HG03558 (cell line): ENCODE results near the gene ZBTB21.
"Not testable (repeated sequence)": the region's sequence is repeated elsewhere in the genome, so short reads cannot be mapped to it uniquely, and the experiment has no call there.

Source experiments
- ATAC-seq: cut with Tn5 transposase; IDR thresholded peaks from one replicate; pipeline ENCODE4 v1.9.1; 2021; ENCODE audit warnings: moderate number of reproducible peaks; ENCODE audit not compliant: unreplicated experiment; ENCODE audit errors: extremely low read depth

The ZBTB21 gene

GRCh38 chr21:41956926-41957729 lies 53.0 kb downstream of the ZBTB21 start:
- no peak for ATAC-seq

DNA sequence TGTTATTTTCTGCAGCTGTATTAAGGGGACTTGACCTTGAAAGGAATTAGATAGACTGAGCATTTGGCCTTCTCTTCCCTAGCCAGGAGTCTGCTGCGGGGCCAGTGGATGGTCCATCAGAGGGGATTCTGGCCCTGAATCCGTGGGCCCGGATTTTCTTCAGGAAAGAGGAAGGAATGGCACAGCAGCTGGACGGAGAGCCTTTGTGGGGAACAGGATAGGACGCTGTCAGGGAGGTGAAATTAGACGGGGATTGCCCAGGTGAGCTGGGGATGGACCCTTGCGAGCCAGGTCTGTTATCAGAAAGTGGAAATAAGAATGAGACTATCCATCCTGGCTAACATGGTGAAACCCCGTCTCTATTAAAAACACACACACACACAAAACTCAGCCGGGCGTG lies 54.6 kb downstream of the ZBTB21 start:
- no peak for ATAC-seq

DNA sequence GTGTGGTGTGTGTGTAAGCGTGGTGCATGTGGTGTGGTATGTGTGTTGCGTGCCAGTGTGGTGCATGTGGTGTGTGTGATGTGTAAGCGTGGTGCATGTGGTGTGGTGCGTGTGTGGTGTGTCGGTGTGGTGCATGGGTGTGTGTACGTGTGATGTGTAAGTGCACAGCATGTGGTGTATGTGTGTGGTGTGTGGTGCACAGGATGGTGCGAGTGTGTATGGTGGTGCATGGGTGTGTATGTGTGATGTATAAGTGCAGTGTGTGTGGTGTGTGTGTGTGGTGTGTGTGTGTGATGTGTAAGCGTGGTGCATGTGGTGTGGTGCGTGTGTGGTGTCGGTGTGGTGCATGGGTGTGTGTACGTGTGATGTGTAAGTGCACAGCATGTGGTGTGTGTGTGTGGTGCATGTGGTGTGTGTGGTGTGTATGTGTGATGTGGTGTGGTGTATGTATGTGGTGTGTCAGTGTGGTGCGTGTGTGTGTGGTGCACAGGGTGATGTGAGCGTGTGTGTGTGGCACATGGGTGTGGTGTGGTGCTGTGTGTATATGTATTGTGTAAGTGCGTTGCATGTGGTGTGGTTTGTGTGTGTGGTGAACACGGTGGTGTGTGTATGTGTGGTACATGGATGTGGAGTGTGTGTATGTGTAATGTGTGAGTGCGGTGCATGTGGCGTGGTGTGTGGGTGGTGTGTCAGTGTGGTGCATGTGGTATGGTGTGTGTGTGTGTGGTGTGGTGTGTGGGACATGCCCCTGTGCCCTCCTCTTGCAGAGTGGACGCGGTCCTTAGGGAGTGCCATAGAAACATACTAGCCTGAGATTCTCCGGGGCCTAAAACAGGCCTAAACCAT lies 55.3 kb downstream of the ZBTB21 start:
- ATAC-seq = no peak

DNA sequence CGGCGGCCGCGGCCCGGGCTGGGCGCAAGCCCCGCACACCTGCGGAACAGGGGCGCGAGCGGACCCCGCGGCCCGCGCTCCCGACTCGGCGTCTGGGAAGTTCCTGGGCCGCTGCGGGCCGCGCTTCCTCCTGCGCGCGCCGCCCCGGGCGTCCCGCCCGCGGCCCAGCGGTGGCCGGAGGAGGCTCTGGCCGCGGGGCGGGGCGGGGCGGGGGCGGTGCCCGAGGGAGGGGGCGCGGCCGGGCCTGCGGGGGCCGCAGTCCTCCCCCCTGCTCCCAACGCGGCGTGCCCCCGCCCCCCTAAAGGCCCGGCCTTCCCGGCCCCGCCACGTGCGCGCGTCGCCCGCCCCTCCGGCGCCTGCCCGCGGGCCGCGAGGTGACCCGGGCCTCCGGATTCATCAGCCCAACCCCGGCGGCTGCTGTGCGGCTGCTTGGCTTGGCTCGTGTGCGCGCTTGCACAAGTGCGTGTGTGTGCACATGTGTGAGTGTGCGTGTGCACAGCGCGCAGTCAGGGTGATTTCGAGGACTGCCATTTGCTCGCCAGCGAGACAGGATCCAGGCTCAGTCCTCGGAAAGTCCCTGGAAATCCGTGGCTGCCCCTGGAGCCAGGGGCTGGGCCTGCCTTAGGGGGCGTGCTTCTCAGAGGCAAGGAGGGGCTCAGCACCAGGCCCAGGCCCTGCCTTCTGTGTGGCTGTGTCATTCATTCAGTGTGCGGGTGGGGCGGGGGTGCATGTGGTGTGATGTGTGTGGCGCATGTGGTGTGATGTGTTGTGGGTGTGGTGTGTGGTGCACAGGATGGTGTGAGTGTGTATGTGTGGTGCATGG lies 56.1 kb downstream of the ZBTB21 start, which contains the start of gene C2CD2:
TSS of gene C2CD2 (minus strand) at position 188 of the 823 bp plus-strand sequence. CDS start 370 bp downstream, outside the sequence.
- no peak for ATAC-seq

DNA sequence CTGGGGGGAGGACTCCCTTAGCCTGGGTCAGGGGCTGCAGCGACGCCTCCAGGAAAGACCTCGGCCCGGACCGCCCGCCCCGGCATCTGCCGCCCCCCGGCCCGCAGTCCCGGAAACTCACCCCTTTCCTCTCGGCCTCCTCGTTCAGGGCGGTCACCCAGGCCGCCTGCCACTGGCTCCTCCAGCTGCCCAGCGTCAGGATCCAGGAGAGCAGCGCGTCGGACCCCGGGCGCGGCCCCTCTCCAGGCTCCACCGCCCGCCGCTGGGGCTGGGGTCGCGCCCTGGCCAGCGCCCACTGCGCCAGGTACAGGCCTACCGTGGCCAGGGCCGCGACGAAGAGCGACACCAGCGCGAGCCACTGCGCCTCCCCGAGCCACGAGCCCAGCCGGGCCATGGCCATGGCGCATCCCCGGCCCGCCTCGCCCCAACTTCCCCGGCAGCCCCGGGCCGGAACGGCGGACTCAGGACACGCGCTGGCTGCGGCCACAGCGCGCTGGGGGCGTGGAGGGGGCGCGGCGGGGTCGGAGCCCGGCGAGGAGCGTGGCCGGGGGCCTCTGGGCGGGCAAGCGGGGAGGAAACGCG lies 56.8 kb downstream of the ZBTB21 start:
- no peak for ATAC-seq

DNA sequence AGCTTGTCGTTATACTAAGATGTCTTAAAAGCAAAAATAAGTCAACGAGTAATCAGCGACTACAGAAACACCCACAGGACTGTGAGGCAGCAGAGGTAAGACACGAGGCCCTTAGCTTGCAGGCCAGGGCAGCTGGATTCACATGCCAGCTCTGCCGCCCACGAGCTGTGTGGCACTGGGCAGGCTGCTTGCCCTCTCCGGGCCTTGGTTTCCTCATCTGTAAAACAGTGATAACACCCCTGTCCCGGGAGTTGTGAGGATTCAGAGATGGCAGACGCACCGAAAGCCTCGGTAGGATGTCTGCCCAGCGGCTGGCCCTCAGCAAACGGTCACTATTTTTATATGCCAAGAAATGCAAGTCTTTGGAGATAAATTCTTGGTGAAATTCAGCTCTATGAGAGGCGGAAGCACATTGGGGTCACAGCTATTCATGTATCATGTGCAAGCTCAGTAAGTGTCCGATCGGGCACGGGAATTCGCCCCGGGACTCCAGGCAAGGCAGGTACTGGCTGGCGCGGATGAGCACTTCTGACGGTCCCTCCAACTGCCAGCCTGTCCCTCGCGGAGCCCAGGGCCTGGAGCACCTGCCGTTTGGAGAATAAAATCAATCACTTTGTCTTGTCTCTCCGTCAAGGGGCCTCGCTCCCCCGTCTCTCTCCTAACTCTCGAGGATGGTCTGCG lies 57.5 kb downstream of the ZBTB21 start:
- no peak for ATAC-seq

GRCh38 chr21:41951876-41952567 lies 58.1 kb downstream of the ZBTB21 start:
- no peak for ATAC-seq

GRCh38 chr21:41950941-41951351 lies 59.2 kb downstream of the ZBTB21 start:
- no peak for ATAC-seq

GRCh38 chr21:41949631-41950030 lies 60.5 kb downstream of the ZBTB21 start:
- not testable (repeated sequence) for ATAC-seq

- no peak for ATAC-seq
Measured at GRCh38 chr21:41948901-41949300, 61.3 kb downstream of the ZBTB21 start.

- ATAC-seq = no peak
Measured at GRCh38 chr21:41948078-41948895, 61.9 kb downstream of the ZBTB21 start.

- no peak for ATAC-seq
Measured at GRCh38 chr21:41945982-41946381, 64.2 kb downstream of the ZBTB21 start.

DNA sequence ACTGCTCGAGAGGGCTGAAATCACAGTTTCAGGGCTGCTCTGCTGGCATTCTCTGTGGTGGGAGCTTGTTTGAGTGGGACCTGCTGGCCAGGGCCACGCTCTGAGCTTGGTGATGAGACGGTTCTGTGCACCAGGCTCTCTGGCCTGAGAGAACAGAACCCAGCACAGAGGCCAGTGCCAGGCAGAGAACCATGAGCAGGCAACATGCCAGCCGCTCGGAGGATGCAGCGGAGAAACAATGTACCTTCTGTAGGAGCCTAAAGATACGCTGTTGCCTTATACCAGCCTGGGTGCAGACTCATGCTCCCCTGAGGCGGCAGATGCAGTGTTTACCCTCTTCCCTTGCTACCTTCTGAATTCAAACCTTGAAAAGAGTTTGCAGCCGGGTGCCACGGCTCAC lies 66.3 kb downstream of the ZBTB21 start:
- no peak for ATAC-seq

GRCh38 chr21:41942457-41942856 lies 67.7 kb downstream of the ZBTB21 start:
- no peak for ATAC-seq

- no peak for ATAC-seq
Measured at GRCh38 chr21:41941941-41942340, 68.2 kb downstream of the ZBTB21 start.

DNA sequence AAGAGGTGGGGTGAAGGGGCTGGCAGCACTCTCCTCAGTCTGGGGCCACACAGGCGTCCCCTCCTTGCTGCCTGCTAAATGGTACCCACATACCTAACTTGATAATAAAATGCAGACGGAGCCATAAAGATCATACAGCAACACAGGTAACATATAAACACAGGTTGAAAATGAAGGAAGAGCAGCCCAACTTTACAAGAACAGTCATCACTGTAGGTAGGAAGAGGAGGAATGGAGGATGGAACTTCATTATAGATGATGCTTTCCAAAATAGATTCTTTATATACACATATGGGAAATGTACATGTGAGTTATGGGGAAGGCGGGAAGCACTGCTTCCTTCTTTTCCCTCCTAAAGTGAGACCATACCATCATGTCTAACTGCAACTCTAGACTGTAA lies 69.7 kb downstream of the ZBTB21 start:
- no peak for ATAC-seq

- ATAC-seq = no peak
Measured at GRCh38 chr21:41939391-41939790, 70.8 kb downstream of the ZBTB21 start.
